ENCODE measurements around the gene PPM1J. TPM values are rescaled to one million over a fixed set of nuclear protein-coding genes. Genes with fewer than 3 reads are reported as not detected.
"Not testable (repeated sequence)": the region's sequence is repeated elsewhere in the genome, so short reads cannot be mapped to it uniquely, and the experiment has no call there.

Gene PPM1J
- total RNA-seq, 1 donor from 2014 or later = 2.1 TPM

GRCh38 chr1:112723511-112723839 is 8.3 kb upstream of the PPM1J start:
- no peaks in the 10 kb centered on the region for H3K36me3 ChIP-seq (ENCODE audit: control insufficient read depth, insufficient read depth, low read length)
- H3K4me3 ChIP-seq (ENCODE audit: low read depth, low read length) = no peak overlapping the region
- no peaks in the 10 kb centered on the region for H3K27me3 ChIP-seq (ENCODE audit: control insufficient read depth, insufficient read depth, low read length)
- no peak for DNase-seq (ENCODE audit: low read depth)
- TF ChIP-seq, protein P1, sequence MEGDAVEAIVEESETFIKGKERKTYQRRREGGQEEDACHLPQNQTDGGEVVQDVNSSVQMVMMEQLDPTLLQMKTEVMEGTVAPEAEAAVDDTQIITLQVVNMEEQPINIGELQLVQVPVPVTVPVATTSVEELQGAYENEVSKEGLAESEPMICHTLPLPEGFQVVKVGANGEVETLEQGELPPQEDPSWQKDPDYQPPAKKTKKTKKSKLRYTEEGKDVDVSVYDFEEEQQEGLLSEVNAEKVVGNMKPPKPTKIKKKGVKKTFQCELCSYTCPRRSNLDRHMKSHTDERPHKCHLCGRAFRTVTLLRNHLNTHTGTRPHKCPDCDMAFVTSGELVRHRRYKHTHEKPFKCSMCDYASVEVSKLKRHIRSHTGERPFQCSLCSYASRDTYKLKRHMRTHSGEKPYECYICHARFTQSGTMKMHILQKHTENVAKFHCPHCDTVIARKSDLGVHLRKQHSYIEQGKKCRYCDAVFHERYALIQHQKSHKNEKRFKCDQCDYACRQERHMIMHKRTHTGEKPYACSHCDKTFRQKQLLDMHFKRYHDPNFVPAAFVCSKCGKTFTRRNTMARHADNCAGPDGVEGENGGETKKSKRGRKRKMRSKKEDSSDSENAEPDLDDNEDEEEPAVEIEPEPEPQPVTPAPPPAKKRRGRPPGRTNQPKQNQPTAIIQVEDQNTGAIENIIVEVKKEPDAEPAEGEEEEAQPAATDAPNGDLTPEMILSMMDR (IDR thresholded peaks at IDR 0.05; ENCODE audit: insufficient read depth, low read length, poor library complexity, severe bottlenecking) = no peak

DNA sequence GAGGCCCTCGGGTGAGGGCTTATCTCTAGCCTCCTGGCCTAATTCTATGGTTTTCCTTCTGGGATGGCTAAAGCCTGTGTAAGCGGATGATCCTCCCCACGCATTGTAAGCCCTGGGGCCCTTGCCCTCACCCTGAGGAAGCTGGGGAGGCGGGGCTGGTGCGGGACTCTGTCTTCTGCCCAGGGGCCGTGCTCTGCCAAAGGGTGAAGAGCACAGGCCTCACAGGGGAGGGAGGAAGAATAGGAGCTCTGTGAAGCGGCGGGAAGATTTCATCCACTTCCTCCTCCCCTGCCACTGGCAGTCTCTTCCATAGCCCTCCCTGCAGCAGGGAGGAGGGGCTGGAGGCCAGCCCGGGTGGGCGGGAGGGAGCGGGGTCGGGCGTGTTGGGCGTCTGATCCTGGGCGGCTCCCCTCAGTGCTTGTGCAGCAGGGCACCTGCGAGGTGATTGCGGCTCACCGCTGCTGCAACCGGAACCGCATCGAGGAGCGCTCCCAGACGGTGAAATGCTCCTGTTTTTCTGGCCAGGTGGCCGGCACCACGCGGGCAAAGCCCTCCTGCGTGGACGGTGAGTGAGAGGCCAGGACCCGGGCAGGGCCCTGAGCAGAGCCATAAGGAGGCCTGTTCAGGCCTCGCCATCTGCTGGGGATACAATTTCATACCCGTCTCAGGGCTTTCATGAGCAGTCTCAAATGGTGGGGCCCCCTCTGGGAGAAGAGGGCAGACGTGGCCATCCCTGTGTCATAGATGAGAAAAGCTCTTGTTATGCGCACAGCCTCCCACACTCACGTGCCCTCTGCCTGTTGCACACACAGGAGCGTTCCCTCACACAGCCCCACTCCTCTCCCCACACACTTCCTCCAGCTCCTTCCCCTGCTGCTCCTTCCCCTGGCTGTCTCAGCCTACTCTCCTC is 7.7 kb upstream of the PPM1J start:
- H3K4me3 ChIP-seq (ENCODE audit: low read depth, low read length) = no peak overlapping the region
- TF ChIP-seq, protein P1 (IDR thresholded peaks at IDR 0.05; ENCODE audit: insufficient read depth, low read length, poor library complexity, severe bottlenecking) = no peak
- H3K27me3 ChIP-seq (ENCODE audit: control insufficient read depth, insufficient read depth, low read length) = no peaks in the 10 kb centered on the region
- no peaks in the 10 kb centered on the region for H3K36me3 ChIP-seq (ENCODE audit: control insufficient read depth, insufficient read depth, low read length)
- DNase-seq (ENCODE audit: low read depth) = no peak

GRCh38 chr1:112721966-112722524 is 6.9 kb upstream of the PPM1J start:
- TF ChIP-seq, protein P1 (IDR thresholded peaks at IDR 0.05; ENCODE audit: insufficient read depth, low read length, poor library complexity, severe bottlenecking) = no peak
- Histone ChIP-seq H3K4me3 (ENCODE audit: low read depth, low read length) (no peak overlapping the region), H3K27me3 (ENCODE audit: control insufficient read depth, insufficient read depth, low read length) (no peaks in the 10 kb centered on the region), H3K36me3 (ENCODE audit: control insufficient read depth, insufficient read depth, low read length) (no peaks in the 10 kb centered on the region)
- no peak for DNase-seq (ENCODE audit: low read depth)

- not testable (repeated sequence) for H3K27me3 ChIP-seq (ENCODE audit: control insufficient read depth, insufficient read depth, low read length); H3K4me3 ChIP-seq (ENCODE audit: low read depth, low read length); H3K36me3 ChIP-seq (ENCODE audit: control insufficient read depth, insufficient read depth, low read length); DNase-seq (ENCODE audit: low read depth)
These were observed 6.2 kb upstream of the PPM1J start for GRCh38 chr1:112721294-112721693.

DNA sequence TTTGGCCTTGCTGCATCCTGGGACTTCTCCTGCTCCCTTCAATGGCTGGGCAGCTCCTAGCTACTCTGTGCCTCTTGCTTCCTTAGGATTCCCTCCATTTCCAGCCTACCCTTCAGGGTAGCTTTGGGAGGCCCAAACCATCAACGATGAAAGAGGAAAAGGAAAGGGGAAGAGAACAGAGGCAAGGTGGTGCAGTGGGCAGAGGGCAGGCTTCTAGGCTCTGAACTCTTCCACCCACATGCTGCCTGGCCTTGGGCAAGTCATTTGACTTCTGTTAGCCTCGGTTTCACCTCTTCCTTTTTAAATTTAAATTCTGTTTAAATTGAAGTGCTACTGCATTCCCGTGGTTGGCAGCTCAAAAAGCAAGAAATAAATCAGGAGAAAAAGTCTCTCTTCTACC is 5.7 kb upstream of the PPM1J start:
- Histone ChIP-seq H3K36me3 (ENCODE audit: control insufficient read depth, insufficient read depth, low read length) (no peaks in the 10 kb centered on the region), H3K27me3 (ENCODE audit: control insufficient read depth, insufficient read depth, low read length) (no peaks in the 10 kb centered on the region), H3K4me3 (ENCODE audit: low read depth, low read length) (no peak overlapping the region)
- TF ChIP-seq, protein P1 (IDR thresholded peaks at IDR 0.05; ENCODE audit: insufficient read depth, low read length, poor library complexity, severe bottlenecking) = no peak
- no peak for DNase-seq (ENCODE audit: low read depth)

- Histone ChIP-seq H3K4me3 (ENCODE audit: low read depth, low read length) (no peak overlapping the region), H3K27me3 (ENCODE audit: control insufficient read depth, insufficient read depth, low read length) (no peaks in the 10 kb centered on the region)
- TF ChIP-seq, protein P1 (IDR thresholded peaks at IDR 0.05; ENCODE audit: insufficient read depth, low read length, poor library complexity, severe bottlenecking) = no peak
These were observed 4.6 kb upstream of the PPM1J start for GRCh38 chr1:112719706-112720105.

More at GRCh38 chr1:112719706-112720105, 4.6 kb upstream of the PPM1J start:
- DNase-seq (ENCODE audit: low read depth) = no peak
- no peaks in the 10 kb centered on the region for H3K36me3 ChIP-seq (ENCODE audit: control insufficient read depth, insufficient read depth, low read length)

All from kidney epithelial cell (primary cell).